HG03342 (cell line): ENCODE measurements around the gene AFAP1.

Source experiments
- ATAC-seq: cut with Tn5 transposase; IDR thresholded peaks from one replicate; pipeline ENCODE4 v1.9.1; 2021; ENCODE audit warnings: mild to moderate bottlenecking, moderate library complexity; ENCODE audit not compliant: unreplicated experiment

AFAP1 gene

GRCh38 chr4:7939377-7940108, at the start of gene AFAP1:
Gene AFAP1, minus strand, starts transcription at chr4:7939861. Its CDS starts 67,783 bp downstream, at chr4:7872078.
- ATAC-seq: peak; percentile 90

- ATAC-seq: no peak
These were observed 48.8 kb upstream of the AFAP1 start for GRCh38 chr4:7988437-7988836.

- no peak for ATAC-seq
These were observed 47.7 kb upstream of the AFAP1 start for GRCh38 chr4:7987148-7987989.

GRCh38 chr4:7985891-7986441, 46.3 kb upstream of the AFAP1 start:
- no peak for ATAC-seq

- no peak for ATAC-seq
These were observed 45.4 kb upstream of the AFAP1 start for GRCh38 chr4:7985072-7985471.

GRCh38 chr4:7984286-7984925, 44.7 kb upstream of the AFAP1 start:
- no peak for ATAC-seq

GRCh38 chr4:7983296-7983695, 43.6 kb upstream of the AFAP1 start:
- ATAC-seq: no peak

- no peak for ATAC-seq
These were observed 42.2 kb upstream of the AFAP1 start for GRCh38 chr4:7981738-7982394.

GRCh38 chr4:7980036-7980435, 40.4 kb upstream of the AFAP1 start:
- no peak for ATAC-seq

GRCh38 chr4:7979652-7979968, 39.9 kb upstream of the AFAP1 start:
- no peak for ATAC-seq

GRCh38 chr4:7978907-7979651, 39.4 kb upstream of the AFAP1 start:
- ATAC-seq: no peak

GRCh38 chr4:7978489-7978888, 38.8 kb upstream of the AFAP1 start:
- no peak for ATAC-seq

- ATAC-seq: no peak
These were observed 37.0 kb upstream of the AFAP1 start for GRCh38 chr4:7976634-7977033.

- no peak for ATAC-seq
These were observed 36.4 kb upstream of the AFAP1 start for GRCh38 chr4:7976025-7976424.

- ATAC-seq: no peak
These were observed 34.8 kb upstream of the AFAP1 start for GRCh38 chr4:7974425-7974824.

GRCh38 chr4:7973545-7973981, 33.9 kb upstream of the AFAP1 start:
- no peak for ATAC-seq

GRCh38 chr4:7971881-7972500, 32.3 kb upstream of the AFAP1 start:
- no peak for ATAC-seq

GRCh38 chr4:7971159-7971631, 31.5 kb upstream of the AFAP1 start:
- ATAC-seq: no peak

GRCh38 chr4:7970361-7970946, 30.8 kb upstream of the AFAP1 start:
- peak; percentile 17 for ATAC-seq
